NT2/D1 (cell line): Measurements from ENCODE around the gene SSBP2.
"Not testable (repeated sequence)": the region's sequence is repeated elsewhere in the genome, so short reads cannot be mapped to it uniquely, and the experiment has no call there.

Source experiments
- DNase-seq: peaks from one replicate; pipeline ENCODE4 v3.0.0-alpha.2; 2011; ENCODE audit warnings: low read depth, low spot score
- H3K27me3 ChIP-seq: 2 replicates; pipeline ENCODE4 v1.6.0; 2011; ENCODE audit warnings: mild to moderate bottlenecking; ENCODE audit not compliant: insufficient read length, insufficient read depth
- H3K36me3 ChIP-seq: 2 replicates; pipeline ENCODE4 v1.6.1; 2011; ENCODE audit warnings: mild to moderate bottlenecking, low read length, mixed read lengths; ENCODE audit not compliant: insufficient read depth, insufficient read length
- H3K4me1 ChIP-seq: 2 replicates; pipeline ENCODE4 v1.5.1; 2011; ENCODE audit not compliant: insufficient read depth, insufficient read length
- H3K4me3 ChIP-seq: 2 replicates; pipeline ENCODE4 v1.5.1; 2011; ENCODE audit warnings: low read depth; ENCODE audit not compliant: insufficient read length
- H3K9ac ChIP-seq: 2 replicates; pipeline ENCODE4 v1.6.0; 2011; ENCODE audit warnings: low read depth; ENCODE audit not compliant: insufficient read length
- H3K9me3 ChIP-seq: 2 replicates; pipeline ENCODE4 v1.5.1; 2011; ENCODE audit warnings: mild to moderate bottlenecking, low read length; ENCODE audit not compliant: insufficient read depth
- SUZ12 ChIP-seq: IDR thresholded peaks from 2 replicates; pipeline ENCODE4 v1.6.1; 2011; ENCODE audit not compliant: insufficient read length, insufficient read depth; ENCODE audit errors: extremely low read depth
- YY1 ChIP-seq: IDR thresholded peaks from 2 replicates; pipeline ENCODE4 v1.6.1; 2011; ENCODE audit not compliant: insufficient read length, insufficient read depth
- ZNF274 ChIP-seq: IDR thresholded peaks from 2 replicates; pipeline ENCODE4 v1.6.1; 2011; ENCODE audit warnings: mild to moderate bottlenecking, low read depth, low read length

Gene SSBP2

DNA sequence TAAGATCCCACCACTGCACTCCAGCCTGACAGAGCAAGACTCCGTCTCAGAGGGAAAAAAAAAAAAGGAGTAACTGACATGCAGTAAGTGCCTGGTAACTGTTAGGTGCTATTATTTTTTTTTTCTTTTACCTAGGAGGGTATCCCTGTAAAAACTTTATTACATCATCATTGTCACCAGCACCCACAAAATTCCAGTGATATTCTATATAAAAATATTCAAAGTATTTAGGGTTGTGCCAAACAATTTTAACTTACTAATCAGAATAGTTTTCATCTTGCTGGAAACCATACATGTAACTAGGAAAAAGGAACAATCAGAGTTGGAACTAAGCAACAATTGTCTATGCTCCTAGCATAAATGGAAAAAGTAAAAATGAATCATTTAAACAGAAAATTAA is 112.4 kb downstream of the SSBP2 start:
- no peaks in the 10 kb centered on the region for H3K9me3 ChIP-seq
- no peak for TF ChIP-seq YY1
- no peak for TF ChIP-seq SUZ12
- no peak for TF ChIP-seq ZNF274
- H3K27me3 ChIP-seq: no peaks in the 10 kb centered on the region
- no peaks in the 10 kb centered on the region for H3K36me3 ChIP-seq
- no peak overlapping the region for H3K9ac ChIP-seq
- no peak overlapping the region for H3K4me3 ChIP-seq
- DNase-seq: no peak
- H3K4me1 ChIP-seq: no peaks in the 10 kb centered on the region

DNA sequence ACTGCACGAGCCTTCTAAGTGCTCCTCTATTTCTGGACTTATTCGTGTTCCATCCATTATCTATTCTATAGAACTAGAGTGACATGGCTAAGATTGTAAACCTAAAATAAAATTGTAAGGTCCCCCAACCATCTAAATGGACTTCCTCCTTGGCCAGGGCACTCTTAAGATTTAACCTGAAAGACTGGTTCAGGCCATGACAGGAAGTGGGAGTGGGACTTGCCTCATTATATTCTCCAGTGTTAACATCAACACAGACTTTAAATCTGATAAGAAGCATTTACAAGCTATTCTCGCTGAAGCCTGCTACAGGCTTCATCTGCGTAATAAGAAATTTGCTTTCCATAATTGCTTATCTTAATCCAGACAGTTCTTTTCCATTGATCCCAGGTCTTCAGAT is 117.0 kb downstream of the SSBP2 start:
- TF ChIP-seq SUZ12 (no peak), ZNF274 (no peak), YY1 (no peak)
- Histone ChIP-seq H3K4me3 (no peak overlapping the region), H3K9me3 (no peaks in the 10 kb centered on the region), H3K4me1 (no peaks in the 10 kb centered on the region), H3K36me3 (no peaks in the 10 kb centered on the region), H3K27me3 (no peaks in the 10 kb centered on the region), H3K9ac (no peak overlapping the region)
- DNase-seq: no peak

DNA sequence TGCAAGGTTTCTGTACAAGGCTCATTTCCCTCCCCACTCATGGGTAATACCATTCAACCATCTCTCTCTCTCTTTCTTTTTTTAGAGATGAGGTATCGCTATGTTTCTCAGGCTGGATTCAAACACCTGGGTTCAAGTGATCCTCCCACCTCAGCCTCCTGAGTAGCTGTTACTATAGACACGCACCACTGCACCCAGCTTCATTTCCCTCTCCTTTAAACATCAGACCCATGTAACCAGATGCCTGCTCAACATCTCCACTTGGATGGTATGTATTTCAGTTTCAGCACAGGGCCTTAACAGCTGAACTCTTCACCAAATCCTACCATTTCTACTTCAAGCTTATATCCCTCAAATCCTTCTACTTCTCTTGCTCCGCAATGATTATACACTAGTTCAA is 117.4 kb downstream of the SSBP2 start:
- Histone ChIP-seq H3K4me1 (no peaks in the 10 kb centered on the region), H3K9ac (no peak overlapping the region), H3K9me3 (no peaks in the 10 kb centered on the region), H3K36me3 (no peaks in the 10 kb centered on the region), H3K27me3 (no peaks in the 10 kb centered on the region), H3K4me3 (no peak overlapping the region)
- TF ChIP-seq ZNF274 (no peak), YY1 (no peak), SUZ12 (no peak)
- no peak for DNase-seq

DNA sequence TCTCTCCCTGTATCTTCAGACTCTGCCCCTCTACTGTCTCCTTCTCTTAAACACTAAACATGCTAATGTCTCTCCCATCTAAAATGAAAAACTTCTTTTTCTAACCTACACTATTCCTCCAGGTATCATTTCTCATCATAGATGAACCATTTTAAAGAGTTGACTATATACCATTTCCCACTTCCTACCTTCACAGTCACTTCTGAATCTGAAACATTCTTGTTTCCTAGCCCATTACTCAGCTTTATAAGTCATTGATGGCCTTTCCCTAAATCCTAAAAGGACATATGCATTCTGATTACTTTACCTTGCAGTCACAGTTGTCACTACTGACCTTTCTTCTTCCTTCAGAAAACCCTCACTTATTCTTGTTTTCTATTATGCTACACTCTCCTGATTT is 118.2 kb downstream of the SSBP2 start:
- Histone ChIP-seq H3K27me3 (no peaks in the 10 kb centered on the region), H3K4me1 (no peaks in the 10 kb centered on the region), H3K36me3 (no peaks in the 10 kb centered on the region), H3K9me3 (no peaks in the 10 kb centered on the region), H3K9ac (no peak overlapping the region), H3K4me3 (no peak overlapping the region)
- DNase-seq: no peak
- TF ChIP-seq SUZ12 (no peak), YY1 (no peak), ZNF274 (no peak)

DNA sequence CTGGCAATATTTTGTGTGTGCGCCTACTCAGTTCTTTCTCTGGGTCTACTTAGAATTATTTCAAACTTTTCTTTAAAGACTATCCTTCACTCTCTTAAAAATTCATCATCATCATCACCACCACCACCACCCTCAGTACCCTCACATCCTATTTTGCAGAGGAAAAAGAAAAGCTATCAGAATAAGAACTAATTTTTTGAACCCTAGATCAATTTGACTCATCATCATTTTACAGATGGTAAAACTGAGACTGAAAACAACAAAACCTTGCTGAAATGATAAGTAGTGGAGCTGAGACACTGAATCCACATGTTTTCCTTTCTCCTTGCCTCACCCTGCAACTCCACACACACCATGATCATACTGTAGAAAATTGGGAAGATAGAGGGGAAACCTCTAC is 119.3 kb downstream of the SSBP2 start:
- Histone ChIP-seq H3K4me3 (no peak overlapping the region), H3K9me3 (no peaks in the 10 kb centered on the region), H3K27me3 (no peaks in the 10 kb centered on the region), H3K36me3 (no peaks in the 10 kb centered on the region), H3K9ac (no peak overlapping the region), H3K4me1 (no peaks in the 10 kb centered on the region)
- no peak for DNase-seq
- TF ChIP-seq ZNF274 (no peak), SUZ12 (no peak), YY1 (no peak)

DNA sequence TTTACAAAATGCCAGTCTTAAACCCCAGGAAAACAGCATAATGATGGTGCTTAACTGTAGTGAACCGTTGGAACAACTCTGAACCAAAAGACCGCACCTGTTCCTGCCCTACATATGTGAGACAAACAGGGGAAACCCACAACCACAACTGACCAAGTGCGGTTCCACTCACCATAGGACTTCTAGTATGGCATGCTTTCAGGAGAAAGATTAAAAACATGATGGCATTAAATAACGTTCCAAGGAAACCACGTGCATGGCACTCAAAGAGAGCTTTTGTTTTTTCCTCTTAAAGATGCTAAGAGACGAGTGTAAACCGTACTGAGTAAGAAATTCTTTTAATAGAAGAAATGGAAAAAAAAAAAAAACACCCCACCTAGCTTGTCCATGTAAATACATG is 119.8 kb downstream of the SSBP2 start:
- no peaks in the 10 kb centered on the region for H3K36me3 ChIP-seq

DNA sequence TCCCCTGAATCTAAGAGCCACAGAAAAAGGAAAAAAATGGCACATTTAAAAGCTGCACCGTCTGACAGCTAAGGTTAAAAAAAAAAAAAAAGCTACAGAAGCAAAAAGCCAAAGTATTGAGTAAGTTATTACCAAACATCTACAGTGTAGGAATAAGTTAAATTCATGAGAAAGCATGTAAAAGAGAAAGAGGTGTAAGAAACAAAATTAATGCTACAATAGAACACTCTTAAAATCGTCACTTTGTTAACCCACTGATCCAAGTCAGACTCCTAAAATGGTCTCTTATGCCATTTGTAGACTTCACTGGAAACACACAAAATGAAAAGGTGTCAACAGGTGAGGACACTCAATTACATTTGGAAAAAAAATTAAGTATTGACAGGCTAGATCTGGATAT is 120.2 kb downstream of the SSBP2 start:
- H3K4me3 ChIP-seq: no peak overlapping the region
- no peak for TF ChIP-seq YY1
- no peak for TF ChIP-seq ZNF274
- no peak for TF ChIP-seq SUZ12
- H3K9ac ChIP-seq: no peak overlapping the region
- H3K36me3 ChIP-seq: no peaks in the 10 kb centered on the region
- H3K4me1 ChIP-seq: no peaks in the 10 kb centered on the region
- no peaks in the 10 kb centered on the region for H3K27me3 ChIP-seq
- H3K9me3 ChIP-seq: no peaks in the 10 kb centered on the region
- no peak for DNase-seq

More for the DNA sequence above, 119.8 kb downstream of the SSBP2 start:
- Histone ChIP-seq H3K27me3 (no peaks in the 10 kb centered on the region), H3K4me3 (no peak overlapping the region), H3K9me3 (no peaks in the 10 kb centered on the region), H3K9ac (no peak overlapping the region), H3K4me1 (no peaks in the 10 kb centered on the region)
- TF ChIP-seq ZNF274 (no peak), SUZ12 (no peak), YY1 (no peak)
- no peak for DNase-seq

DNA sequence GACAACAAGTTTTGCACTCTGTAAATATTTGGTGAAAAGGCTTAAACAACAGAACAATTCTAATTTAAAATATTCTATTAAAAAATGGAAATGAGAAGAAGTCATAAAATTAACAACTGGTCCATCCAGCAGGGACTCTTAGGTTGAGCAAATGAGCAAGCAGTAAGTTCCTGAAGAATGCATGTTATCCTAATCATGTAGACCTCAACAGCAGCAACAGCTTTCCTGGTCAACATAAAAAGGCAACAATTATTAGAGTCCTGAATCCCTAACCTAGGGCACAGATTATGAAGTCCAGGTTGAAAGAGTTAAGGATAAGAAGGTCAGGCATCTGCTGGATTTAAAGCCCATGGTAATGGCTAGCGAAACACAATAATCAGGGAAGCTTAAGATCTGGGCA is 120.9 kb downstream of the SSBP2 start:
- no peak for DNase-seq
- Histone ChIP-seq H3K9ac (no peak overlapping the region), H3K4me3 (no peak overlapping the region), H3K9me3 (no peaks in the 10 kb centered on the region), H3K4me1 (no peaks in the 10 kb centered on the region), H3K36me3 (no peaks in the 10 kb centered on the region), H3K27me3 (no peaks in the 10 kb centered on the region)
- TF ChIP-seq SUZ12: no peak

DNA sequence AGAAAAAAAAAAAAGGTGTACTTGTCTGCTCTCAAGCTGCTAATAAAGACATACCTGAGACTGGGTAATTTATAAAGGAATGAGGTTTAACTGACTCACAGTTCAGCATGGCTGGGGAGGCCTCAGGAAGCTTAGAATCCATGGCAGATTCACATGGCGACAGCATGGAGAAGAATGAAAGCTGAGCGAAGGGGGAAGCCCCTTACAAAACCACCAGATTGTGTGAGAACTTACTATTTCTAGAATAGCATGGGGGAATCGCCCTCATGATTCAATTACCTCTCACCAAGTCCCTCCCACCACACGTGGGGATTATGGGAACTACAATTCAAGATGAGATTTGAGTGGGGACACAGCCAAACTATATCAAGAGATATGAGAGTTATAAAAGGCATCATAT is 122.8 kb downstream of the SSBP2 start:
- H3K27me3 ChIP-seq, H3K4me1 ChIP-seq, H3K9ac ChIP-seq, H3K36me3 ChIP-seq, H3K4me3 ChIP-seq, H3K9me3 ChIP-seq, DNase-seq: not testable (repeated sequence)
